K562 (cell line): ENCODE data around the gene CEND1. TPM values are rescaled to one million over a fixed set of nuclear protein-coding genes. Genes with fewer than 3 reads are reported as not detected.

Source experiments
- NONO ChIP-seq, 2 experiments: fragments of 200-400 bp in 1 of 2; fragments of 450-650 bp in 1 of 2; formaldehyde crosslinking in 1 of 2; IDR thresholded peaks; 2 replicates each; pipeline ENCODE4 v1.6.1; 2017; ENCODE audit warnings: low read depth in 2 of 2, mild to moderate bottlenecking in 2 of 2, moderate library complexity in 2 of 2, low read length in 1 of 2
- POLR2B ChIP-seq: fragments of 450-650 bp; IDR thresholded peaks from 2 replicates; pipeline ENCODE4 v1.6.1; 2018; ENCODE audit warnings: low read depth; ENCODE audit not compliant: partially characterized antibody
- SIN3A ChIP-seq, 2 experiments: fragments of 150-350 bp in 1 of 2; IDR thresholded peaks; 2 replicates each; pipeline ENCODE4 v1.6.1; 2011 to 2016; ENCODE audit warnings: borderline replicate concordance in 2 of 2, low read depth in 2 of 2, low read length in 2 of 2, mild to moderate bottlenecking in 2 of 2, moderate library complexity in 2 of 2; ENCODE audit not compliant: control insufficient read depth in 1 of 2
- SLC30A9 ChIP-seq: fragments of 250-450 bp; sonication (Bioruptor Pico); IDR thresholded peaks from 2 replicates; pipeline ENCODE4 v1.8.0; 2022; ENCODE audit warnings: mild to moderate bottlenecking, moderate library complexity
- TRIM28 ChIP-seq: fragments of 450-650 bp; IDR thresholded peaks from 2 replicates; pipeline ENCODE4 v1.6.1; 2017
- U2AF2 ChIP-seq: fragments of 200-400 bp; formaldehyde crosslinking; optimal IDR thresholded peaks from 2 replicates; pipeline ENCODE3; 2017; ENCODE audit warnings: low read depth, mild to moderate bottlenecking, low read length
- ZBTB17 ChIP-seq: fragments of 450-650 bp; formaldehyde crosslinking; IDR thresholded peaks from 2 replicates; pipeline ENCODE4 v1.4.0; 2020; ENCODE audit warnings: mild to moderate bottlenecking
- ZNF586 ChIP-seq: fragments of 450-650 bp; formaldehyde crosslinking; conservative IDR thresholded peaks from 2 replicates; pipeline ENCODE4 v1.4.0; 2020; ENCODE audit warnings: mild to moderate bottlenecking, moderate library complexity
- polyA plus RNA-seq, 8 experiments: library from polyadenylated mRNA; depleted of rRNA in 4 of 8; stranded (reverse) in 5 of 8; unstranded in 3 of 8; fragments of >200 nt; fragmentation: Nextera tagmentation in 2 of 8; fragmentation: Illumina TruSeq in 1 of 8; extraction: Ambion mirVana in 2 of 8; extraction: Trizol in 1 of 8; gene quantifications; 2 replicates each; pipeline versions ENCODE4 v1.2.1 to v1.2.3, GENCODE V29; 2011 to 2014; ENCODE audit warnings: inconsistent platforms in 1 of 8, missing spikeins in 1 of 8
- total RNA-seq, 7 experiments: library from RNA; depleted of rRNA in 6 of 7; stranded (reverse); fragments of >200 nt in 6 of 7; fragmentation: Illumina TruSeq in 2 of 7; extraction: Trizol in 2 of 7; gene quantifications; 2 replicates each; pipeline versions ENCODE4 v1.2.1 to v1.2.3, GENCODE V29; 2011 to 2021; ENCODE audit warnings: low replicate concordance in 1 of 7
- TF ChIP-seq, protein P1 (sequence below): fragments of 250-450 bp; sonication (Bioruptor Pico); IDR thresholded peaks from 2 replicates; pipeline ENCODE4 v1.4.0; 2020
- TF ChIP-seq, protein P2 (sequence below), 3 experiments: fragments of 200-800 bp in 1 of 3; fragments of 250-450 bp in 1 of 3; fragments of 450-650 bp in 1 of 3; sonication (Bioruptor Pico) in 1 of 3; sonication (Bioruptor generic) in 1 of 3; formaldehyde crosslinking in 1 of 3; IDR thresholded peaks; 2 replicates each; pipeline versions ENCODE4 v1.6.1 to v1.8.0; 2016 to 2022; ENCODE audit warnings: mild to moderate bottlenecking in 2 of 3, missing genetic modification characterization in 2 of 3, missing compliant biosample characterization in 1 of 3, moderate library complexity in 1 of 3
- TF ChIP-seq, protein P3 (sequence below): fragments of 250-450 bp; sonication (Bioruptor Pico); IDR thresholded peaks from 2 replicates; pipeline ENCODE4 v1.5.0; 2022; ENCODE audit warnings: mild to moderate bottlenecking
- TF ChIP-seq, protein P4 (sequence below): IDR thresholded peaks from 3 replicates; pipeline ENCODE4 v1.6.1; 2011; ENCODE audit warnings: borderline replicate concordance, mild to moderate bottlenecking; ENCODE audit not compliant: insufficient read length, insufficient read depth

CEND1 gene
- total and polyA plus RNA-seq, 9 of the 15 experiments (the other 6 are each of a cell fraction or from before 2014, with no cell fraction given), result 0.13 to 0.18 (median 0.16) TPM; not detected in 6

DNA sequence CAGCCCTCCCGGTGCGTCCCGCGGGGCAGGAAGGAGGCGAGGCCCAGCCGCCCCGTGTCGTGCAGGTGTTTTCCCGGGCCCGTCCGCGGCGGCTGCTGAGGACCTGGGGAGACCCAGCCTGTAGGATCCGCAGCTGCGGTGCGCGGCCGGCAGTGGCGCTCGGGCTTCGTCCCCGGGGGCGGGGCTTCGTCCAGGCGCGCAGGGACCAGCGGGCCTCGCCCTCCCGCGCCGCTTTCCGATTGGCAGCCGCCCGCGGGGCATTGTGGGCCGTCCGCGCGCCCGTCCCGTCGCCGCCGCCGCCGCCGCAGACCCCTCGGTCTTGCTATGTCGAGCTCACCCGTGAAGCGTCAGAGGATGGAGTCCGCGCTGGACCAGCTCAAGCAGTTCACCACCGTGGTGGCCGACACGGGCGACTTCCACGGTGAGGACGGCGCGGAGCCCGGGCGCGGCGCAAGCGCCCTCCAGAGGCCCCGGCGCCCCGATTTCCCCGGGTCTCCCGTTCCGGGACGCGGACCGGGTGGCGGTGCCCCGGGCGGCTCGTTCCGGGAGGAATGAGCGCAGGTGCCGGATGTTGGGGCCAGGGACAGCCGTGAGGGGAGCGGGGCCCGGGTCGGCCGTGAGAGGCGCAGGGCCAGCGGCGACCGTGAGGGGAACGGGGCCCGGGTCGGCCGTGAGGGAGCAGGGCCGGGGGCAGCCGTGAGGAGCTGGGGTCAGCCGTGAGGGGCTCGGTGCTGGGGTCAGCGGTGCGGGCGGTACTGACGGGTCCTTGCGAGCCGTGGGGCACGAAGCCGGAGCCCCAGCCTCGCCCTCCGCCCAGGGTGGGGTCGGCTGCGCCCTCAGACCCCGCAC lies 42.5 kb downstream of the CEND1 start, which contains the start of gene TALDO1 (continued):
- TF ChIP-seq, protein P1, sequence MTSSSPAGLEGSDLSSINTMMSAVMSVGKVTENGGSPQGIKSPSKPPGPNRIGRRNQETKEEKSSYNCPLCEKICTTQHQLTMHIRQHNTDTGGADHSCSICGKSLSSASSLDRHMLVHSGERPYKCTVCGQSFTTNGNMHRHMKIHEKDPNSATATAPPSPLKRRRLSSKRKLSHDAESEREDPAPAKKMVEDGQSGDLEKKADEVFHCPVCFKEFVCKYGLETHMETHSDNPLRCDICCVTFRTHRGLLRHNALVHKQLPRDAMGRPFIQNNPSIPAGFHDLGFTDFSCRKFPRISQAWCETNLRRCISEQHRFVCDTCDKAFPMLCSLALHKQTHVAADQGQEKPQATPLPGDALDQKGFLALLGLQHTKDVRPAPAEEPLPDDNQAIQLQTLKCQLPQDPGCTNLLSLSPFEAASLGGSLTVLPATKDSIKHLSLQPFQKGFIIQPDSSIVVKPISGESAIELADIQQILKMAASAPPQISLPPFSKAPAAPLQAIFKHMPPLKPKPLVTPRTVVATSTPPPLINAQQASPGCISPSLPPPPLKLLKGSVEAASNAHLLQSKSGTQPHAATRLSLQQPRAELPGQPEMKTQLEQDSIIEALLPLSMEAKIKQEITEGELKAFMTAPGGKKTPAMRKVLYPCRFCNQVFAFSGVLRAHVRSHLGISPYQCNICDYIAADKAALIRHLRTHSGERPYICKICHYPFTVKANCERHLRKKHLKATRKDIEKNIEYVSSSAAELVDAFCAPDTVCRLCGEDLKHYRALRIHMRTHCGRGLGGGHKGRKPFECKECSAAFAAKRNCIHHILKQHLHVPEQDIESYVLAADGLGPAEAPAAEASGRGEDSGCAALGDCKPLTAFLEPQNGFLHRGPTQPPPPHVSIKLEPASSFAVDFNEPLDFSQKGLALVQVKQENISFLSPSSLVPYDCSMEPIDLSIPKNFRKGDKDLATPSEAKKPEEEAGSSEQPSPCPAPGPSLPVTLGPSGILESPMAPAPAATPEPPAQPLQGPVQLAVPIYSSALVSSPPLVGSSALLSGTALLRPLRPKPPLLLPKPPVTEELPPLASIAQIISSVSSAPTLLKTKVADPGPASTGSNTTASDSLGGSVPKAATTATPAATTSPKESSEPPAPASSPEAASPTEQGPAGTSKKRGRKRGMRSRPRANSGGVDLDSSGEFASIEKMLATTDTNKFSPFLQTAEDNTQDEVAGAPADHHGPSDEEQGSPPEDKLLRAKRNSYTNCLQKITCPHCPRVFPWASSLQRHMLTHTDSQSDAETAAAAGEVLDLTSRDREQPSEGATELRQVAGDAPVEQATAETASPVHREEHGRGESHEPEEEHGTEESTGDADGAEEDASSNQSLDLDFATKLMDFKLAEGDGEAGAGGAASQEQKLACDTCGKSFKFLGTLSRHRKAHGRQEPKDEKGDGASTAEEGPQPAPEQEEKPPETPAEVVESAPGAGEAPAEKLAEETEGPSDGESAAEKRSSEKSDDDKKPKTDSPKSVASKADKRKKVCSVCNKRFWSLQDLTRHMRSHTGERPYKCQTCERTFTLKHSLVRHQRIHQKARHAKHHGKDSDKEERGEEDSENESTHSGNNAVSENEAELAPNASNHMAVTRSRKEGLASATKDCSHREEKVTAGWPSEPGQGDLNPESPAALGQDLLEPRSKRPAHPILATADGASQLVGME (CRISPR knock-in tag), result 0 out of 2 replicates have a peak, but pooled peaks have one; percentile 18
- TF ChIP-seq, protein P2, sequence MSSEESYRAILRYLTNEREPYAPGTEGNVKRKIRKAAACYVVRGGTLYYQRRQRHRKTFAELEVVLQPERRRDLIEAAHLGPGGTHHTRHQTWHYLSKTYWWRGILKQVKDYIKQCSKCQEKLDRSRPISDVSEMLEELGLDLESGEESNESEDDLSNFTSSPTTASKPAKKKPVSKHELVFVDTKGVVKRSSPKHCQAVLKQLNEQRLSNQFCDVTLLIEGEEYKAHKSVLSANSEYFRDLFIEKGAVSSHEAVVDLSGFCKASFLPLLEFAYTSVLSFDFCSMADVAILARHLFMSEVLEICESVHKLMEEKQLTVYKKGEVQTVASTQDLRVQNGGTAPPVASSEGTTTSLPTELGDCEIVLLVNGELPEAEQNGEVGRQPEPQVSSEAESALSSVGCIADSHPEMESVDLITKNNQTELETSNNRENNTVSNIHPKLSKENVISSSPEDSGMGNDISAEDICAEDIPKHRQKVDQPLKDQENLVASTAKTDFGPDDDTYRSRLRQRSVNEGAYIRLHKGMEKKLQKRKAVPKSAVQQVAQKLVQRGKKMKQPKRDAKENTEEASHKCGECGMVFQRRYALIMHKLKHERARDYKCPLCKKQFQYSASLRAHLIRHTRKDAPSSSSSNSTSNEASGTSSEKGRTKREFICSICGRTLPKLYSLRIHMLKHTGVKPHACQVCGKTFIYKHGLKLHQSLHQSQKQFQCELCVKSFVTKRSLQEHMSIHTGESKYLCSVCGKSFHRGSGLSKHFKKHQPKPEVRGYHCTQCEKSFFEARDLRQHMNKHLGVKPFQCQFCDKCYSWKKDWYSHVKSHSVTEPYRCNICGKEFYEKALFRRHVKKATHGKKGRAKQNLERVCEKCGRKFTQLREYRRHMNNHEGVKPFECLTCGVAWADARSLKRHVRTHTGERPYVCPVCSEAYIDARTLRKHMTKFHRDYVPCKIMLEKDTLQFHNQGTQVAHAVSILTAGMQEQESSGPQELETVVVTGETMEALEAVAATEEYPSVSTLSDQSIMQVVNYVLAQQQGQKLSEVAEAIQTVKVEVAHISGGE (CRISPR knock-in tag; IDR thresholded peaks at IDR 0.05), result peak in 2 of 3 experiments; percentile 33 to 72; a peak in 2 of 6 replicates
- TF ChIP-seq NONO (IDR thresholded peaks at IDR 0.05; ENCODE audit: low read depth in 2 of 2, low read length in 1 of 2) (peak in 1 of 2 experiments; percentile 52; a peak in 1 of 4 replicates), TRIM28 (no peak), SIN3A (IDR thresholded peaks at IDR 0.05; ENCODE audit: borderline replicate concordance in 2 of 2, control insufficient read depth in 1 of 2, low read depth in 2 of 2, low read length in 2 of 2) (peak in 1 of 2 experiments; percentile 57; a peak in 1 of 4 replicates), SLC30A9 (no peak), ZNF586 (no peak), POLR2B (peak; percentile 85), ZBTB17 (no peak), U2AF2 (no peak)
- TF ChIP-seq, protein P3, sequence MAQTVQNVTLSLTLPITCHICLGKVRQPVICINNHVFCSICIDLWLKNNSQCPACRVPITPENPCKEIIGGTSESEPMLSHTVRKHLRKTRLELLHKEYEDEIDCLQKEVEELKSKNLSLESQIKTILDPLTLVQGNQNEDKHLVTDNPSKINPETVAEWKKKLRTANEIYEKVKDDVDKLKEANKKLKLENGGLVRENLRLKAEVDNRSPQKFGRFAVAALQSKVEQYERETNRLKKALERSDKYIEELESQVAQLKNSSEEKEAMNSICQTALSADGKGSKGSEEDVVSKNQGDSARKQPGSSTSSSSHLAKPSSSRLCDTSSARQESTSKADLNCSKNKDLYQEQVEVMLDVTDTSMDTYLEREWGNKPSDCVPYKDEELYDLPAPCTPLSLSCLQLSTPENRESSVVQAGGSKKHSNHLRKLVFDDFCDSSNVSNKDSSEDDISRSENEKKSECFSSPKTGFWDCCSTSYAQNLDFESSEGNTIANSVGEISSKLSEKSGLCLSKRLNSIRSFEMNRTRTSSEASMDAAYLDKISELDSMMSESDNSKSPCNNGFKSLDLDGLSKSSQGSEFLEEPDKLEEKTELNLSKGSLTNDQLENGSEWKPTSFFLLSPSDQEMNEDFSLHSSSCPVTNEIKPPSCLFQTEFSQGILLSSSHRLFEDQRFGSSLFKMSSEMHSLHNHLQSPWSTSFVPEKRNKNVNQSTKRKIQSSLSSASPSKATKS (CRISPR knock-in tag), result no peak
- TF ChIP-seq, protein P4, sequence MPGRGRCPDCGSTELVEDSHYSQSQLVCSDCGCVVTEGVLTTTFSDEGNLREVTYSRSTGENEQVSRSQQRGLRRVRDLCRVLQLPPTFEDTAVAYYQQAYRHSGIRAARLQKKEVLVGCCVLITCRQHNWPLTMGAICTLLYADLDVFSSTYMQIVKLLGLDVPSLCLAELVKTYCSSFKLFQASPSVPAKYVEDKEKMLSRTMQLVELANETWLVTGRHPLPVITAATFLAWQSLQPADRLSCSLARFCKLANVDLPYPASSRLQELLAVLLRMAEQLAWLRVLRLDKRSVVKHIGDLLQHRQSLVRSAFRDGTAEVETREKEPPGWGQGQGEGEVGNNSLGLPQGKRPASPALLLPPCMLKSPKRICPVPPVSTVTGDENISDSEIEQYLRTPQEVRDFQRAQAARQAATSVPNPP, result no peak
